Measurements from ENCODE around the gene DRG2. TPM values are rescaled to one million over a fixed set of nuclear protein-coding genes. Genes with fewer than 3 reads are reported as not detected.

DRG2 gene
- total RNA-seq, 2 donors from 2014 or later: 18.2 to 27.7 TPM

- Histone ChIP-seq H3K27me3 (no peaks in the 10 kb centered on the region), H3K27ac (no peak overlapping the region), H3K36me3 (no peaks in the 10 kb centered on the region), H3K4me3 (no peak overlapping the region), H3K9me3 (no peaks in the 10 kb centered on the region), H3K4me1 (no peaks in the 10 kb centered on the region)
- DNase-seq (ENCODE audit: low spot score): no peak
- TF ChIP-seq CTCF (IDR thresholded peaks at IDR 0.05): no peak
Observed at GRCh38 chr17:18111330-18111971, 23.7 kb downstream of the DRG2 start.

GRCh38 chr17:18115517-18115916 is 27.8 kb downstream of the DRG2 start:
- Histone ChIP-seq H3K27ac (no peak overlapping the region), H3K9me3 (no peaks in the 10 kb centered on the region), H3K4me3 (no peak overlapping the region), H3K36me3 (no peaks in the 10 kb centered on the region), H3K4me1 (no peaks in the 10 kb centered on the region), H3K27me3 (no peaks in the 10 kb centered on the region)
- no peak for TF ChIP-seq CTCF (IDR thresholded peaks at IDR 0.05)
- DNase-seq (ENCODE audit: low spot score): no peak

GRCh38 chr17:18116078-18116477 is 28.3 kb downstream of the DRG2 start:
- no peak for DNase-seq (ENCODE audit: low spot score)
- Histone ChIP-seq H3K27me3 (no peaks in the 10 kb centered on the region), H3K4me3 (no peak overlapping the region), H3K4me1 (no peaks in the 10 kb centered on the region), H3K36me3 (no peaks in the 10 kb centered on the region), H3K9me3 (no peaks in the 10 kb centered on the region), H3K27ac (no peak overlapping the region)
- no peak for TF ChIP-seq CTCF (IDR thresholded peaks at IDR 0.05)

- H3K27ac ChIP-seq: no peak overlapping the region
- H3K27me3 ChIP-seq: no peaks in the 10 kb centered on the region
- no peak overlapping the region for H3K4me3 ChIP-seq
- TF ChIP-seq CTCF (IDR thresholded peaks at IDR 0.05): no peak
- no peaks in the 10 kb centered on the region for H3K36me3 ChIP-seq
- no peak for DNase-seq (ENCODE audit: low spot score)
- H3K9me3 ChIP-seq: no peaks in the 10 kb centered on the region
- no peaks in the 10 kb centered on the region for H3K4me1 ChIP-seq
Observed at GRCh38 chr17:18117533-18117932, 29.8 kb downstream of the DRG2 start.

GRCh38 chr17:18117982-18118975 is 30.5 kb downstream of the DRG2 start:
- no peak overlapping the region for H3K27ac ChIP-seq
- no peak for TF ChIP-seq CTCF (IDR thresholded peaks at IDR 0.05)

More at GRCh38 chr17:18117982-18118975, 30.5 kb downstream of the DRG2 start:
- Histone ChIP-seq H3K36me3 (no peaks in the 10 kb centered on the region), H3K9me3 (no peaks in the 10 kb centered on the region), H3K27me3 (no peaks in the 10 kb centered on the region), H3K4me3 (no peak overlapping the region), H3K4me1 (no peaks in the 10 kb centered on the region)
- no peak for DNase-seq (ENCODE audit: low spot score)
